Fibroblast of lung (primary cell): Measurements from ENCODE around the gene MPDZ.

Experiments
- EZH2 ChIP-seq: IDR thresholded peaks from 2 replicates; pipeline ENCODE4 v1.5.1; 2012; ENCODE audit warnings: low read length, control low read depth, mild to moderate bottlenecking; ENCODE audit errors: missing control alignments
- TF ChIP-seq, protein P1 (sequence below), 2 donors: IDR thresholded peaks in 1 of 2; conservative IDR thresholded peaks in 1 of 2; 1 replicate in 1 of 2; 2 replicates in 1 of 2; pipeline ENCODE4 v1.5.1; 2011 to 2012; ENCODE audit warnings: low read length in 2 of 2, control low read depth in 1 of 2, inconsistent platforms in 1 of 2, low read depth in 1 of 2, mild to moderate bottlenecking in 1 of 2

DNA sequence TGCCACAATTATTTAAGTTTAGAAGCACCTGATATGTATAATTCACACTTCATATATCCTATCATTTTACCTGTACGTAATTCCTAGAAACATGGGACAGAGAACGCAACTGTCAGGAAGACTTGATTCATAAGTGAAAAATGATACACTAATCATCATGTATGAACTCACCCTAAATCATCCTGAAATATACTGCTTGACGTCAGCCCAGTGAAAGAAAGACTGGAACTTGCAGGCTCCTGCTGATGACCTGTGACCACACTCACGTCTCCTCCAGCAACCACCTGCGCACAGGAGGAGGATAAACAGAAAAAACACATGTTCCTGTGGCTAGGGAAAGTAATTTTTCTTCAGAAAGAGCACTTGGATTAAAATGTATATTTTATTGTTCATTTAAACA lies 169.7 kb downstream of the MPDZ start:
- TF ChIP-seq, protein P1, sequence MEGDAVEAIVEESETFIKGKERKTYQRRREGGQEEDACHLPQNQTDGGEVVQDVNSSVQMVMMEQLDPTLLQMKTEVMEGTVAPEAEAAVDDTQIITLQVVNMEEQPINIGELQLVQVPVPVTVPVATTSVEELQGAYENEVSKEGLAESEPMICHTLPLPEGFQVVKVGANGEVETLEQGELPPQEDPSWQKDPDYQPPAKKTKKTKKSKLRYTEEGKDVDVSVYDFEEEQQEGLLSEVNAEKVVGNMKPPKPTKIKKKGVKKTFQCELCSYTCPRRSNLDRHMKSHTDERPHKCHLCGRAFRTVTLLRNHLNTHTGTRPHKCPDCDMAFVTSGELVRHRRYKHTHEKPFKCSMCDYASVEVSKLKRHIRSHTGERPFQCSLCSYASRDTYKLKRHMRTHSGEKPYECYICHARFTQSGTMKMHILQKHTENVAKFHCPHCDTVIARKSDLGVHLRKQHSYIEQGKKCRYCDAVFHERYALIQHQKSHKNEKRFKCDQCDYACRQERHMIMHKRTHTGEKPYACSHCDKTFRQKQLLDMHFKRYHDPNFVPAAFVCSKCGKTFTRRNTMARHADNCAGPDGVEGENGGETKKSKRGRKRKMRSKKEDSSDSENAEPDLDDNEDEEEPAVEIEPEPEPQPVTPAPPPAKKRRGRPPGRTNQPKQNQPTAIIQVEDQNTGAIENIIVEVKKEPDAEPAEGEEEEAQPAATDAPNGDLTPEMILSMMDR (conservative IDR thresholded peaks at IDR 0.05 in 1 of 2, IDR thresholded peaks at IDR 0.05 in 1 of 2; ENCODE audit: low read depth in 1 of 2, low read length in 2 of 2), result no peak
- TF ChIP-seq EZH2, result no peak
